Adrenal gland (tissue), 5 donors: ENCODE data around the gene STAU1.

Experiments used
- POLR2A ChIP-seq, 2 donors: fragments of 450-650 bp; IDR thresholded peaks; one replicate each; pipeline ENCODE4 v1.6.1; 2017; ENCODE audit warnings: antibody characterized with exemption in 2 of 2, mild to moderate bottlenecking in 2 of 2, moderate library complexity in 1 of 2
- TF ChIP-seq, protein P1 (sequence below), 6 experiments: fragments of 450-650 bp in 4 of 6; fragments of 200-600 bp in 2 of 6; sonication (generic) in 1 of 6; IDR thresholded peaks; 1 replicate in 5 of 6; 2 replicates in 1 of 6; pipeline versions ENCODE4 v1.5.1 to v1.8.0; 2016 to 2021; ENCODE audit warnings: antibody characterized with exemption in 6 of 6, mild to moderate bottlenecking in 2 of 6, moderate library complexity in 1 of 6
- donor health status: DM: no; HTN: no; CAD: no.

DNA sequence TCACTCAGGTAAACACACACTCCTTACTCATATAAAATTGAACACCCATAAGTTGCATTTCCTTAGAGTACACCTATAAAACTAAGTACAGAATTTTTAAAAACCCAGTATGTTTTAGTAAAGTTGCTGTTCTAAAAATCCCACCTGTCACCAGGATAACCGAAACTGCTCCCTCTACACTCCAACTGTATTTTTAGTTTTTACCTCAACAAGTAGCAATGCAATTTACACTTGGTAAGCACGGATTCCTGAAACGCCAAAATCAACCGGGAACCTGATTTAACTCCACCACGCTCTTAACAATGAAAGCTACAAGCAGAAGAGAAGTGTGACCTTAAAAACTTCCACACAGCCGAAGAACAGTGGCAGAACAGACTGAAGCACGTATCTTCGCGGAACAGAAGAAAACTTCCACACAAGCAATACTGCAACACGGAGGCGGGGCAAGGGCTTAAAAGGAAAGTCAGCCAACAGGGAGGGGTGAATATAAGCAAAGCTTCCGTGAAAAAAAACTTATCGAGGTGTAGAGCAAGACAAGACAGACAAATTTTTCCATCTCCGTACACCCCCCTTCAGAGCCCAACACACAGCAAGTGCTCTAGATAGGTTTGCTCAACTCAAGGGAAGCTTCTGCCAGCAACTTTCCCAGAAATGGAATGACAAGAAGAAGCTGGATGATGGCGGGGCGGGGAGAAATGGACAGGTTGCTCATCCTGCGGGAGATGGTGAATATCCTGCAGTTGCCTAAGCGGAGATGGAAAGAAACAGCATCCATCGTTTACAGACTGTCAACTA lies 1.4 kb downstream of the STAU1 start:
- TF ChIP-seq, protein P1, sequence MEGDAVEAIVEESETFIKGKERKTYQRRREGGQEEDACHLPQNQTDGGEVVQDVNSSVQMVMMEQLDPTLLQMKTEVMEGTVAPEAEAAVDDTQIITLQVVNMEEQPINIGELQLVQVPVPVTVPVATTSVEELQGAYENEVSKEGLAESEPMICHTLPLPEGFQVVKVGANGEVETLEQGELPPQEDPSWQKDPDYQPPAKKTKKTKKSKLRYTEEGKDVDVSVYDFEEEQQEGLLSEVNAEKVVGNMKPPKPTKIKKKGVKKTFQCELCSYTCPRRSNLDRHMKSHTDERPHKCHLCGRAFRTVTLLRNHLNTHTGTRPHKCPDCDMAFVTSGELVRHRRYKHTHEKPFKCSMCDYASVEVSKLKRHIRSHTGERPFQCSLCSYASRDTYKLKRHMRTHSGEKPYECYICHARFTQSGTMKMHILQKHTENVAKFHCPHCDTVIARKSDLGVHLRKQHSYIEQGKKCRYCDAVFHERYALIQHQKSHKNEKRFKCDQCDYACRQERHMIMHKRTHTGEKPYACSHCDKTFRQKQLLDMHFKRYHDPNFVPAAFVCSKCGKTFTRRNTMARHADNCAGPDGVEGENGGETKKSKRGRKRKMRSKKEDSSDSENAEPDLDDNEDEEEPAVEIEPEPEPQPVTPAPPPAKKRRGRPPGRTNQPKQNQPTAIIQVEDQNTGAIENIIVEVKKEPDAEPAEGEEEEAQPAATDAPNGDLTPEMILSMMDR (IDR thresholded peaks at IDR 0.05): no peak
- peak in 1 of 2 donors; percentile 60 for TF ChIP-seq POLR2A (IDR thresholded peaks at IDR 0.05)
